A549 treated with AZD9567 at 1 μM for 4 hours (cell line): ENCODE results near the gene MMP24. TPM values are rescaled to one million over a fixed set of nuclear protein-coding genes. Genes with fewer than 3 reads are reported as not detected.

Experiments
- total RNA-seq: library from RNA; stranded (reverse); fragments of 200-300 nt; extraction: Qiagen RNA extraction; gene quantifications from 5 replicates; pipeline ENCODE4 v1.2.3, GENCODE V29; 2022; ENCODE audit not compliant: insufficient read depth

MMP24 gene
- 19.0 to 25.4 TPM (median 22.6 TPM) in 5 replicates for total RNA-seq

DNA sequence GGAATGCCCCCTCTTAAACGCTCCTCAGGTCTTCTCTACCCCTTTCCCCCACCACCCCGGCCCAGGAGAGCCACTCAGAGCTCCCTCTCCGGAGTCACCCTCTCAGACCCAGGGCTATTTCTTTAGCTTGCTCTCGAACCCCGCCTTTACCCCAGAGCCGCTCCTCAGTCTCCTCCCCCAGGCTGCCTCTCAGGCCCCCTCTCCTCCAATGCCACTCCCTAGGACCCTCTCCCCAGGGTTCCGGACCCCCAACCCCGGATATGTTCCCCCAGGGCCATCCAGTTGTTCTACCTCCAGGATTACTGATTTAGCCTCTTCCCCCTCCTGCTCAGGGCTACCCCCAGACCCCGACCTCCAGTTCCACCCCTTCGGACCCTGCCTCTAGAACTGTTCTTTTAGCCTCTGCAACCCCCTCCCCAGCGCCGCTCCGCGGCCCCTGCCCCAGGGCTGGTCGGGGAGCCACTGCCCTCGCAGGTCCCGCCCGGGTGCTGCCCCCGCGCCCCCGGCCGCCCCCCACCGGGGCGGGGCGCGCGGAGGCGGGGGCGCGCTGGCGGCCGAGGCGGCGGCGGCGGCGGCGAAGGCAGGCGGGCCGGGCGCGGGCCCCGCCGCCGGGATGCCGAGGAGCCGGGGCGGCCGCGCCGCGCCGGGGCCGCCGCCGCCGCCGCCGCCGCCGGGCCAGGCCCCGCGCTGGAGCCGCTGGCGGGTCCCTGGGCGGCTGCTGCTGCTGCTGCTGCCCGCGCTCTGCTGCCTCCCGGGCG, at the start of gene MMP24:
Gene MMP24 (plus strand): TSS at position 565 of the 758 bp plus-strand sequence. CDS start 49 bp downstream, at position 614.

DNA sequence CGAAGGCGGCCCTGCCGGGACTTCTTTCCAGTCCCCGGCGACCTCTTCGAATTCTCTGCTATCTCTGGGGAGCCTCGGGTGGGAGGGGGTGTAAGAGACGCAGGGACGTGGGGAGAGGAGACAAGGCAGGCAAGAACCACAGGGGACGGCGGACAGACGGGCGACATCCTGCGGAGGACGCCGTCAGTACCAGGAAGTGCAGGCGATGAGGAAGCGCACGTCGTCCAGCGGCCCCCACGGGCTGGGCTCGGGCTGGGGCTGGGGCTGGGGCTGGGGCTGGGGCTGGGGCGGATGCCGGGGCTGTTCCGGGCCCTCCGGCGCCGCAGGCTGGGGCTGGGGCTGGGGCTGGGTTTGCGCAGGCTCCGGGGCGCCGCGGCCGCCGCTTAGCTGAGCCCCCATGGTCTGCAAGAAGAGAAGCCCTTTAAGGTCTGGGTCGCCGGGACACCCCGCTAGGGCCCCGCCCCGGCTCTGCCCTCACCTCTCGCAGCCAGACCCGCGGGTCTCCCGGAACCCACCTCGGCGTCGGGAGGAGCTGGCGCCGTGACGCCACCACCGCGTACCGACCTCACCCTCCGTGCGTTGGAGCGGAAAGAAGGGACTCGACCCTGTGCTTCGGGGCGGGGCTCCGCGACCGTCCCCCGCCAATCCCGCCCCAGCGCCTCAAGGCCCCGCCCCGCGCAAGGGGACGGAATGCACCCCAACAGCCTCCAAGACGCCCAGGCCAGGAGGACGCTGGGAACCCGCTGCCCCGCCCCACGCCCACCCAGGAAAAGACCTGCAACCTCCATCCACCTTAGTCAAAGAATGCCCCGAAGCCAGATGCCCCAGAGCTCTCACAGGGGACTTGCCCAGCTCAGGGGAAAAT, 51.3 kb downstream of the MMP24 start, which contains the start of gene MMP24OS:
Gene MMP24OS (minus strand): TSS at position 592 of the 865 bp plus-strand sequence. CDS start 193 bp downstream, at position 399.

DNA sequence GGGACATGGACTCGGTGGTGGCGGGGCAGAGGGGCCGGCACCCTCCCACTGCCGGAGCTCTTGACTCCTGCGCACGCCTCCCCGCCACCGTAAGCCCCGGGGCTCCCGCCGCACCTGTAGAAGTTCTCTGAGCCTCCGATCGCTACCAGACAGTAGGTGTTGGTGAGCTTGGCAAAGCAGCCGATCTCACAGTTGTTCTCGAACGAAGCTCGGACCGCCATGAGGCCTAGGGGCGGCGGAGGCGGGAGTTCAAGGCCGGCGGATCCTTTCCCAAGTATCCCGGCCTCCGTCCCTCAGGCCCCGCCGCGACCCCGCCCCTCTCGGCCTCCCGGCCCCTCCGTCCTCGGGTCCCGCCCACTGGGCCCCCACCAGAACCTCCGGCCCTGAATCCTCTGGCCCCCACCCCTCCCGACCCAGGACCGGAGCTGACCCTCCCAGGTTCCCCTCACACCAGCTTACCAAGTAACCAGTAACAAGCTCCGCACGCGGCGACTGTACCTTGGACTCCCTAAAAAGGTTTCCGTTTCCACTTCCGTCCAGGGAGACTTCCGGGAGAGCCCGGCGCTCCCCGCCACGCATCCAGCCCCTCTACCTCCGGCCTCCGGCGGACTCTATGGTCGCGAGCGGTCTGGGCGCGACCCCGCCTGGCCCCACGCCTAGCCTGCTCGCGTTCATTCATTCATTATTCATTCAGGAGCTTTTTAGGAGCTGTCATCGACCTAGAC, 57.9 kb downstream of the MMP24 start, which contains the start of gene EIF6:
Gene EIF6 (minus strand): TSS at position 506 of the 725 bp plus-strand sequence. CDS start 285 bp downstream, at position 221.

DNA sequence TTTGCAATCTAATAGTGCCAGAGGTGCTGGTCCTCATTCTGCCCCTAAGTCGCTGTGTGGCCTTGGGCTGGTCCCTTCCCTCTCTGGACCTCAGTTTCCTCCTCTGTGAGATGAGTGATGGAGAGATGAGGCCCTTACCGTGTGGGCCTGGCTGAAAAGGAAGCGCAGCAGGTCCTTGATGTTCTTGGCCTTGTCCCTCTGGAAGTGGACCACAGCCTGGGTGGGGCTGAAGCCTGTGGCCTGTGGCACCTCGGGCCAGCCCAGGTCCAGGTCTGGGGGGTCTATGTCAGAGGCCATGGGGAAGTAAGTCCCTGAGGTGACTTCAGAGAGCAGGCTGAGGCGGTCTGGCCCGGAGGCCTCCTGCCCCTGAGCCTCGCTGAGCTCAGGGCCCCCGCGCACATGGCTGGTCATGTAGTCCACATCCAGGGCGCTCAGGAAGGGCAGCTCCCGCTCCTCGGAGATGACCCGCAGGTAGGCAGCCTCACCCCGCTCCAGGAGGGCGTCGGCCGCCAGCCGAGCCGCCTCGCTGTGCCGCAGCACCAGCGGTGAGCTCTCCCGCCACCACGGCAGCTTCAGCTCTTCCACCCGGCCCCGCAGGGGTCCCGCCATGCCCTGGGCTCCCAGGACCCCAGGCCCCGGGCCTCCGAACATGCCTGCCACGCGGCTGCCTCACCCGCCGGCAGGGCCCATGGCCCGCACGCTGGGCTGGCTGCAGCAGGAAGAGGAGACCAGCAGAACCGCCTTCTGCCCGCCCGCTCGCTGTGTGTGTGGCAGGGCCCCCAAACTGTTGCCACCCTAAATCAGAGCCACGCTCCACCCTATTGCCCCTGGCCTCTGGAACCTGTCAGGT, 65.4 kb downstream of the MMP24 start, which contains the start of gene FAM83C:
Gene FAM83C (minus strand): TSS at position 772 of the 850 bp plus-strand sequence. CDS start 121 bp downstream, at position 651.

Other genes starting within 250 kb of the MMP24 start
- 57.3 to 64.6 TPM (median 60.9 TPM) in 5 replicates for gene TRPC4AP, start 133.9 kb upstream of the MMP24 start, total RNA-seq
- 48.5 to 51.7 TPM (median 51.5 TPM) in 5 replicates for gene EDEM2, start 79.4 kb upstream of the MMP24 start, total RNA-seq
- gene PROCR, start 54.6 kb upstream of the MMP24 start, total RNA-seq = 88.8 to 139 TPM (median 135 TPM) in 5 replicates
- 52.8 to 90.9 TPM (median 79.8 TPM) in 5 replicates for gene MMP24OS, start 51.4 kb downstream of the MMP24 start, total RNA-seq
- 416 to 436 TPM (median 422 TPM) in 5 replicates for gene EIF6, start 58.1 kb downstream of the MMP24 start, total RNA-seq
- 0.02 to 0.06 TPM (median 0.05 TPM) in 4 of 5 replicates, not detected in the other for gene FAM83C, start 65.7 kb downstream of the MMP24 start, total RNA-seq
- 27.0 to 69.2 TPM (median 28.8 TPM) in 5 replicates for gene UQCC1, start 185.3 kb downstream of the MMP24 start, total RNA-seq
- 0.03 TPM in 1 of 5 replicates, not detected in the others for gene GDF5, start 211.5 kb downstream of the MMP24 start, total RNA-seq
- gene CEP250, start 228.9 kb downstream of the MMP24 start, total RNA-seq = 23.3 to 31.2 TPM (median 28.7 TPM) in 5 replicates